Measurements from ENCODE around the gene UBXN6.

Gene UBXN6

DNA sequence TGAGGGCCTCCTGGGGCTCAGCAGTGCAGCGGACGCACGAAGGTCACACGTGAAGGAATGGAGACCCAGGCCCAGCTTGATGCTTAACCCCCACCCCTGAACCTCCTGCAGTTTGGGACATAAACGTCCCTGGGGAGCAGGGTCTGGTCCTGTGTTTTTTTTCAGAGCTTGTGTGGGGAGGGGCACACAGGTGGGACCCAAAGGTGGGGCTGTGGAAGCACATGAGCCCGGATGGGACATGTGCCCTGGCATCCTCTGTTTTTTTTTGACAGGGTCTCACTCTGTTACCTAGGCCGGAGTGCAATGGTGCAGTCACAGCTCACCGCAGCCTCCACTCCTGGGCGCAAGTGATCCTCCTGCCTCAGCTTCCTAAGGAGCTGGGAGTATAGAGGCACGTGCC, 20.5 kb downstream of the UBXN6 start:
- no peak for DNase-seq

DNA sequence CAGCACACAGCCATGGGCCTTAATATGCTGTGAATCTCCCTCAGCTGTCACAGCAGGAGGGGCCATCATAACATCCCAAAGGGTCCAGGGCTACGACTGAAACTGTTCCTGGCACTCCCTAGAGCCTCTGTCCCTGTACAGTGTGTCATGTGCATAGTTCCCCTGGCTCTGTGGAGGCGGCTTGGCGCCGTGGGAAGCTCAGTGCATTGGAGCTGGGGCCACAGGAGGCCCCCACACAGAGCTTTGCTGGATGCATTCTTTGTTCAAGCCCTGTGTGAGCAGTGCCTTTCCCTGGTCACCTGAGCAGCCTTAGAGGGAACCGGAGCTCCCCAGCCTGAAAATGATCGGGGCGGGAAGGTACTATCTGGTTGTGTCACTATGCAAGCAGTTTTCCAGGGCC, 21.4 kb downstream of the UBXN6 start:
- no peak for DNase-seq

DNA sequence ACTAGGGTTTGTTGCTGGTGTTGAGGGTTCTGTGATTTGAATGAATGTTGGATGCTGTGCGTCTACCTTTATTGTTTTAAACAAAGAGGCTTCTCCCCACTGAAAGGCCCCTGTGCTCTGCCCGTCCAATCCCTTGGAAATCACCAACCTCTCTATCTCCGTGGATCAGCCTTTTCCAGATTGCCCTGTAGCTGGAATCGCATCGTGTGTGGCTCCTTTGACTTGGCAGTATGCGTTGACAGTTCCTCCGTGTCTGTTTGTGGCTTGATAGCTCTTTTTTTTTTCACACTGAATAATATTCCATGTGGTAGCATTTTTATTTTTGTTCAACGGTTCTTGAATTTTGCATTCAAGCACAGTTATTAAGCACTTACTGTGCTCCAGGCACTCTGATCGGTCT, 23.2 kb downstream of the UBXN6 start:
- DNase-seq = no peak

DNA sequence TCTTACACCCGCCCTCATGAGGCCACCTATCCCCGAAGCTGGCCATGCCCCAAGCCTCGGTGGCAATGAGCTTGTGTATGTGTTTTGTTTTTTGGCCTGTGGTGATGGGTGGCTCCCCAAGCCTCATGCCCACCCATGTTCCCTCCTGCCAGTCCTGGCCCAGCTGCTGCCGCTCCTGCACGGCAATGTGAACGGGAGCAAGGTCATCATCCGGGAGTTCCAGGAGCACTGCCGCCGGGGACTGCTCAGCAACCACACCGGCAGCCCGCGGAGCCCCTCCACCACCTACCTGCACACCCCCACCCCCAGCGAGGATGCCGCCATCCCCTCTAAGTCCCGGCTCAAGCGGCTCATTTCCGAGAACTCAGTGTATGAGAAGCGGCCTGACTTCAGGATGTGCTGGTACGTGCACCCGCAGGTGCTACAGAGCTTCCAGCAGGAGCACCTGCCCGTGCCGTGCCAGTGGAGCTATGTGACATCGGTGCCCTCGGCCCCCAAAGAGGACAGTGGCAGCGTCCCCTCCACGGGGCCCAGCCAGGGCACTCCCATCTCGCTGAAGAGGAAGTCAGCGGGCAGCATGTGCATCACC, 24.6 kb downstream of the UBXN6 start:
- DNase-seq = no peak

DNA sequence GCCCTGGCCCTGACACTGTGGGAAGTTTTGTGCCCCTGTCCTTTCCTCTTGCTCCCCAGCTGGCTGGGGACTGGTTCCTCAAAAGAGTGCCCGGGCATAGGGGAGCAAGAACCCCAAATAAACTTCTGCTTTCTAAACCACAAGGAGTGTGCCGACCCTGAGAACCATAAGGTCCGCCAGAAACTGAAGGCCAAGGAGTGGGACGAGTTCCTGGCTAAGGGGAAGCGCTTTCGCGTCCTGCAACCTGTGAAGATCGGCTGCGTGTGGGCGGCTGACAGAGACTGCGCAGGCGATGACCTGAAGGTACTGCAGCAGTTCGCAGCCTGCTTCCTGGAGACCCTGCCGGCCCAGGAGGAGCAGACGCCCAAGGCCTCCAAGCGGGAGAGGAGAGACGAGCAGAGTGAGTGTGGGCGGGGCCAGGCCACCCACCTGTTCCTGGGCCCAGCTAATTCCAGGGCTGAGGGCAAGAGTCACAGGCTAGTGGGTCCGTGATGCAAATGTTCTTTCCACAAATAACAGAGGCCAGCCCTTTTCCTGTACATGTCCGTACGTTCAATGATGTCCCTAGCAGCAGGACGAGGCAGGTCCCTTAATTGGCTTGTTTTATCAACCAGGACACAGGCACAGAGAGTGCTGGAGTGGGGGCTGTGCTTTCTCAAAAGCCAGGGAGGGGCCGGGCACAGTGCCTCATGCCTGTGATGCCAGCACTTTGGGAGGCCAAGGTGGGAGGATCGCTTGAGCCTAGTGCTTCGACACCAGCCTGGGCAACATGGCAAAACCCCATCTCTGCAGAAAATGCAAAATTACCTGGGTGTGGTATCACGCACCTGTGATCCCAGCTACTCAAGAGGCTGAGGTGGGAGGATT, 25.6 kb downstream of the UBXN6 start:
- DNase-seq = no peak

DNA sequence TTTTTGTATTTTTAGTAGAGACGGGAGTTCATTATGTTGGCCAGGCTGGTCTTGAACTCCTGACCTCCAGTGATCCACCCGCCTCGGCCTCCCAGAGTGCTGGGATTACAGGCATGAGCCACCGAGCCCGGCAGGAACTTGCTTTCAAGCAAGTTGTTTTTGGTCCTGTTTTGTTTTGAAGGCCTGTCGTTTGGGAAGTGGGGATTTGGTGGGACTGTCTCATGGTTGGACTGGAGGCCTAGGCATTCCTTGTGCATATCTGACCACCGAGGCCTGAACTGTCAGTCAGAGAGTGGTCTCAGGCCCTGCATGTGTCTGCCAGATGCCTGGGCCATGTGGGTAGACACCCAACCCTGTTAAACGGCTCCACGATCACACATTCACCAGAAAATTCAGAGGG, 26.3 kb downstream of the UBXN6 start:
- no peak for DNase-seq

DNA sequence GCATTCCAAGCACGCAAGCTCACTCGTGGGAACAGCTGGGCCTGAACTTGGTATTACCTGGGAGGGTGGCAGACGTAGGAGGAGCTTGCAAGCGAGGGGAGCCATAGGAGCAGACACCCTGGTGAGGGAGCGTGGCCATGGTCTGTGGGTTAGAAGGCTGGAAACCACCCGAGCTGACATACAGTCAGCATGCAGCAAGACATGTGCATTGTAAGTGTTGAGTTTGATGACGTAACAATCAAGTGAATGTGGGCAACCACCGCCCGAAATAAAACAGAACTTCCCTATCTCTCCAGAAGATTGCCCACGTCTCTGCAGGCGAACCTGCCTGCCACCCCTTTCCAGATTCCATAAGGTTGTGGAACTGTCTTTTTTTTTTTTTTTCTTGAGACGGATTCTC, 26.8 kb downstream of the UBXN6 start:
- no peak for DNase-seq

DNA sequence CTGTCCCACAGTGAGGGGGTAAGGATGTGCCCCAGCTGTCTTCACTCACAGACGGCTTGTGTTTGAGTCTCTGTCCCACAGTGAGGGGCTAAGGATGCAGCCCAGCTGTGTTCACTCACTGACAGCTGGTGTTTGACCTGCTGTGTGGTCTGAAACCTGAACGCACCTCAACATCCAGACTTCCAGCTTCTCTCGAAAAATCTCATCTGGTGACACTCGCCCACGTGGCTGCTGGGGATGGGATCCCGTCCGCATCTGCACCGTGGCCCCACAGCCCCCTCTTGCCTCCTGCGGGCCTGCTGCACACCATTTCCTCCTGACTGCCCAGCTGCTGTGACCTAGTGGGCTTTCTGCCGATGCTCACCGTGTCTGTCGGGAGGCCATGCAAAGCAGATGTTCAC, 27.8 kb downstream of the UBXN6 start:
- DNase-seq = no peak

DNA sequence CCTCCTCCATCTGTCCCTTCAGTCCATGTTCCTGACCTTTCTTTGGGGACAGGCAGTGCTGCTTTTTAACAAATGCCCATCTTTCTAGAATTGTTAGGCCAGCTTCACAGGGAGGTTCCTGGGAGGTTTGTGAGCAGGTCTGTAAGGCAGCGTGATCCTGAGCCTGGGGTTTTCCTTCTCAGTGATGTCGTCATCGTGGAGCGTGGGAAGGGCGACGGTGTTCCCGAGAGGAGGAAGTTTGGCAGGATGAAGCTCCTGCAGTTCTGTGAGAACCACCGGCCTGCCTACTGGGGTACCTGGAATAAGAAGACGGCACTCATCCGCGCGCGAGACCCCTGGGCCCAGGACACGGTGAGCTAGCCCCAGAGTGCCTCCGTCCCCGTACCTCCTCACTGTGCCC, 28.3 kb downstream of the UBXN6 start:
- DNase-seq = no peak

DNA sequence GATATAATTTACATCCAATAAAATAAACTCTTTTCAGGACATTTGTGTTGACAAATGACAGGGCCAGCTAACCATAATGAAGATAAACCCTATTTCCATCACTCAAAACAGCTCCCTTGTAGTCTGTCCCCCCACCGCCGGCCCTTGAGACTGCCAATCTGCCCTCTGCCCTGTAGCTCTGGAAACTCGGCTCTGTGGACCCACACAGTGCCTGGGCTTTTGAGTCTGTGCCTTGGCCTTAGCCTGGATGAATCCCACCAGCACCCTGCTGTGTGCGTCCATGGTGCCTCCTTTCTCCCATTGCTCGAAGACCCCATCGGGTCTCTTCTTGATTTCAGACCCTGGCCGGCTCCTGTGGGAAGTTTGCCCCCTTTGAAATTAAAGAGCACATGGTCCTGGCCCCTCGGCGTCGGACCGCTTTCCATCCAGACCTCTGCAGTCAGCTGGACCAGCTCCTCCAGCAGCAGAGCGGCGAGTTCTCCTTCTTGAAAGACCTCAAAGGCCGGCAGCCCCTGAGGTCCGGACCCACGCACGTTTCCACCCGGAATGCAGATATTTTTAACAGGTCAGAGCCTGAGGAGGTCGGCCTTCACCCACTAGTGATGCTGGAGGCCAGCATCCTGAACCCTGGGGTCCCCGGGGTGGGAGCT, 29.1 kb downstream of the UBXN6 start:
- no peak for DNase-seq

DNA sequence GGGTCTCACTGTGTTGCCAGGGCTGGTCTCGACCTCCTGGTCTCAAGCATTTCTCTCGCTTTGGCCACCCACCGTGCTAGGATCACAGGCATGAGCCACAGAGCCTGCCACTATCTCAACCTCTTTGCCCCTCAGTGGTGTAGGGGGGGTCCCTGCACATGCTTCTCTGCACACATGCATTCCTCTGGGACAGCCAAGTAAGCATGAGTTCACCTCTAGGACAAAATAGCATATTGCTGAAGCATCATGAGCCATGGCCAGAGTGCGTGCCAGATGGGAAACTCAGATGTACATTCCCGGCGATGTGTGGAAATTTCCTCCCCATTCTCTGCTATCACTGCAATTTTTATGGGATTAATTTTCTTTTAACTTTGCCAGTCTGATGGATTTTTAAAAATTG, 32.1 kb downstream of the UBXN6 start:
- no peak for DNase-seq

DNA sequence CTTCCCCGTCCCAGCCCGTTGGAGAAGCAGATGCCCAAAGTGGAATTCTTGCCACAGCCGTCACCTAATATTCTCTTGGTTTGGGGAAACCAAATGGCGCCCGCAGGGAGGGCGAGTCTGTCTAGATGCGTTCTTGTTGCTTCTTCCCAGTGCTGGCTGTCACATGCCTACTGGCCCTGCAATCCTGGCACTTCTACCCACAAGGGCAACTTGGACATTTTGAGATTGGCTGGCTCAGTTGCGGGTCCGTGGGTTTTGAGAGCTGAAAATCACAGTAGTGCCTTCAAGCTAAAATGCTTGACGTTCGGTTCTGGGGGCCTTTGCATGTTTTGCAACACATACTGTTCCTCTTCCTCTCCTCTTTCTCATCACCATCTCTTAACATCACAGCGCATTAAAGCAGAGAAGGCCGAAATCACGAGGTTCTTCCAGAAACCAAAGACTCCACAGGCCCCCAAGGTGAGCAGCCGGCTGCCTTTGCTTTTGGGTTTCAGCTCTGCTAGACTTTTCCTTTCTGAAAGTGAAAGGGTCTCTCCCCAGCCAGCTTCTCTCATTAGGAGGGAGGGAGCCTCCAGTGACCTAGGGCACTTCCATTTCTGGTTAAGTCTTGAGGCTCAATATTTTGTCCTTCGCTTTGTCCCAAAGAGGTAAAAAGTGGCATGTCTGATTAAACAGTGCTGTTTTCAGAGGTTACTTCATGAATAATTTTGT, 34.0 kb downstream of the UBXN6 start:
- DNase-seq = no peak

DNA sequence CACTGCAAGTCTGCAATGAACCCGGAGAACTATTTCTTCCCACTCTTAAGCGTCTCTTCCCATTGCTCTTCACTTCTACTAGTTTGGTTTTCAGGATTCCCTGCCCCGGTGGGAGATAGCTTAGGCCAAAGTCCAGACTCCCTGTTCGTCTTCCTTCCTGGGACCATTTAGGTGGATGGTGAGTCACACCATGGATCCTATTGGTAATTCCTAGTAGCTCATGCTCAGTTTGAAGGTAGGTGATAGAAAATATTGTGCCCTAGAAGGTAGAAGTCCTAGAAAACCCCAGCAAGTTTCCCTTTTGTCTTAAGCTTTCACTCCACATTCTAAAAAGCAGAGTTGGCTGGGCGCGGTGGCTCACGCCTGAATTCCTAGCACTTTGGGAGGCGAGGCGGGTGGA, 41.3 kb downstream of the UBXN6 start:
- DNase-seq = no peak

DNA sequence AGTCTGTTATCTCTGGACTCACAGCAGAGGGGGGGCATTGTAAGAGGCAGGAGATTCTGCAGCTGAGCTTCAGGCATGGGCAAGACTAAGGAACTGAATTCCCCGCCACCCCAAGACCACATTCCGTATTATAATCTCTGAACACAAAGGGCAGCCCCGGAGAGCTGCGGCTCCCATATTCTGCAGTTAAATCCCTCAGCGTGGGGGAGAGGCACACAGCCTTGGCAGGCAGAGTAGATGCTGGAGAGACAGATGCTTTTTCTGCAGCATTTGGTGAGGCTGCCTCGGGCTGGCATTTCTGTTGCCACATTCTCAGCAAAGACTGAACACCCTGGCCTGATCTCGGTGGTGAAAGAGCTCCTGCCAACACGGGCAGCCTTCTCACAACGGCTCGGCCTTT, 42.2 kb downstream of the UBXN6 start:
- DNase-seq = no peak

DNA sequence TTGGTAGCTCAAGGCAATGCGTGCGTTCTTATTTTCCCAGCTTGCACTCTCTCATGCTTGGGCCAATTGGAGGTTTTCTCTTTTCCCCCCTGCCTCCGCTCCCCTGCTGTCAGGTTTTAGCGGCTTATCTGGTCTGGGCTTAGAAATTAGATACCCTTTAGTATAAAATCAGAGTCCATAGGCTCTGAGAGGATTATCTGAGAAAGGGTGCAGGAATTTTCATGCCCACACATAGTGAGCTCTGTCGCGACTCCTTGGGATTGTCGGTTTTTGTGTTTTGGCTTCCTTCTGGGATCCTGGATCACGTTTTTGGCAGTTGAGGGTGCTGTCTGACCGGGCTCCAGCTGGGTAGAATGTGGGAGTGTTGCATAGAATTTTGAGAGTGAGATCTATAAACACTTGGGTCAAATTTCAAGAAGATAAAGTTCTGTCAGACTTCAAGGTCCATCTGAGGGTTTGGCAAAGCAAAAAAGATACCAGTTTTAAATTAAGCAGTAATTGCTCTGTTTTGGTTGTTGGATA, 42.7 kb downstream of the UBXN6 start:
- DNase-seq = no peak

DNA sequence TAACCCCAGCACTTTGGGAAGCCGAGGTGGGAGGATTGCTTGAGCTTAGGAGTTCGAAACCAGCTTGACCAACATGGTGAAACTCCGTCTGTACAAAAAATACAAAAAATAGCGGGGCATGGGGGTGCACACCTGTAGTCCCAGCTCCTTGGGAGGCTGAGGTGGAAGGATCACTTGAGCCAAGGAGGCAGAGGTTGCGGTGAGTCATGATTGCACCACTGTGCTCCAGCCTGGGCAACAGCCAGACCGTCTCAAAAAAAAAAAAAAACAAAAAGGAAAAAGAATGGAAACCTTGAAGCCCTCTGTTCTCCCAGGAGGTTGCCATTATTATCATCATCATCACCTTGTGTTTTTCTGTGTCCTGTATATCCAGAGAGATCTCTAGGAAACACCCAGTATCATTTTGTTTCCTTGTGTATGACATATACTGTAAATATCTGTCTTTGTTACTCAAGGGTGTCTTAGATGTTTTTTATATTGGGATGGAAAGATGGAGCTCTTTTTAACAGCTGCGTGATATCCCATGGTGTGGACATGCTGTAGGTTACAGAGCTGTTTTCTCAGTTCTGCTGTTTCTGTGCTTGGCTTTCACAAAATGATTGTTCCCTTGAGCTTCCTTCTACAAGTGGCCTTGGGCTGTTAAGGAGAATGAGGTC, 43.3 kb downstream of the UBXN6 start:
- no peak for DNase-seq

DNA sequence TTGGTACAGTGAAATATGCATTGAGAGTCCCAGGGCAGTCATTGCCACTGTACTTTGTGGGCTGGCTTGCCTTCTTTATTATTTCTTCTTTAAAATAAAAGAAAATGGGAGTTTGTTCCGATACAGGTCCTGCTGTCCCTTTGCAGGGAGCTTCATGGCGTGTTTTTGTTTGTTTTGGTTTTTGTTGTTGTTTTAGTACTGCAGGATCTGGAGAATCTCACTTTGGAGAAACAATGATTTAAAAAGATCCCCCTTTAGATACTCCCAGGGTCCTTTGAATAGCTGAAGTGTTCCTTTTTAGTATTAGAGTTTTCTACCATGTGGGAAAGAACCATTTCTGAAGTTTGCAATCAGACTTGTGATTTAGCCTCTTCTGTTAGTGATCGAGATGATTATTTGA, 44.0 kb downstream of the UBXN6 start:
- DNase-seq = no peak

DNA sequence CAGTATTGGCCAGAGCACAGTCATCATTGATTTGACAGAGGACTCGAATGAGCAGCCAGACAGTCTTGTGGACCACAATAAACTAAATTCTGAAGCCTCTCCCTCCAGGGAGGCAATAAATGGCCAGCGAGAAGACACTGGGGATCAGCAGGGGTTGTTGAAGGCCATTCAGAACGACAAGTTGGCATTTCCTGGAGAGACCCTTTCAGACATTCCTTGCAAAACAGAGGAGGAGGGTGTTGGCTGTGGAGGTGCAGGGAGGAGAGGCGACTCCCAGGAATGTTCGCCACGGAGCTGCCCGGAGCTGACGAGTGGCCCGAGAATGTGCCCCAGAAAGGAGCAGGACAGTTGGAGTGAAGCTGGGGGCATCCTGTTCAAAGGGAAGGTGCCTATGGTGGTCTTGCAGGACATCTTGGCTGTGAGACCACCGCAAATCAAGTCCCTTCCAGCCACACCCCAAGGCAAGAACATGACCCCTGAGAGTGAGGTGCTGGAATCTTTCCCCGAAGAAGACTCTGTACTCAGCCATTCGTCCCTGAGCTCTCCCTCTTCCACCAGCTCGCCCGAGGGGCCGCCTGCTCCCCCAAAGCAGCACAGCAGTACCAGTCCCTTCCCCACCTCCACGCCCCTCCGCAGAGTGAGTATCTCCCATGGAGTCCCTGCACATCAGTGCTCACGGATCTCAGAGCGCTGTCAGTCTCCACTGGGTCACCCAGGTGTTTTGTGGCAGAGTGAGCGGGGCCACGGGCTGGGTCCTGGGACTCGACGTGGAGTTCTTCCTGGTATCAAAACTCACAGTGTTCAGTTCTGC, 48.3 kb downstream of the UBXN6 start:
- no peak for DNase-seq

DNA sequence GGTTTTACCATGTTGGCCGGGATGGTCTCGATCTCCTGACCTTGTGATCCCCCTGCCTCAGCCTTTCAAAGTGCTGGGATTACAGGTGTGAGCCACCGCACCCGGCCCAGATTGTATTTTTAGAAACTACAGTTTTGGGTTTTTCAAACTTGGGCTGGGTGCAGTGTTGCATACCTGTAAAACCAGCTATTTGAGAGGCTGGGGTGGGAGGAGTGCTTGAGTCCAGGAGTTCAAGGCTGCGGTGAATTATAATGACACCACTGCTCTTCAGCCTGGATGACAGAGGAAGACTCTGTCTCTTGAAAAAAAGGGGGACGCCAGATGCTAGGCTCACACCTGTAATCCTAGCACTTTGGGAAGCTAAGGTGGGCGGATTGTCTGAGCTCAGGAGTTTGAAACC, 51.0 kb downstream of the UBXN6 start:
- no peak for DNase-seq

DNA sequence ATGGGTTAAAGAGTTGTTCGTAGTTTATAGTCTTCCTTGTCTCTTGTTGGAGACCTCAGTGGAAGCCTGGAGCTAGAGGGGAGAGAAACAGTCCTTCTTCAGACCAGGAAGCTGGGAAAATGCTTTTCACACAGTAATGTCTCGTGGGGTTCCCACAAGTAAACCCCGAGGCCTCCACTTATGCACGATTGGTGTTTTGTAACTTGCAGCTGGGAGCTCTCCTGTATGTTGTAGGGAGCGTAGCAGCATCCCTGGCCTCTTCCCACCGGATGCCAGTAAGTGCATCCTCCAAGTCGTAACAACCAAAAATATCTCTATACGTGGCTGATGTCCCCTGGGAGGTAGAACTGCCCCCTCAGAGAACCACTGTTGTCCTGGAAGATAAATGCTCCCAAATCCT, 51.6 kb downstream of the UBXN6 start:
- DNase-seq = no peak

DNA sequence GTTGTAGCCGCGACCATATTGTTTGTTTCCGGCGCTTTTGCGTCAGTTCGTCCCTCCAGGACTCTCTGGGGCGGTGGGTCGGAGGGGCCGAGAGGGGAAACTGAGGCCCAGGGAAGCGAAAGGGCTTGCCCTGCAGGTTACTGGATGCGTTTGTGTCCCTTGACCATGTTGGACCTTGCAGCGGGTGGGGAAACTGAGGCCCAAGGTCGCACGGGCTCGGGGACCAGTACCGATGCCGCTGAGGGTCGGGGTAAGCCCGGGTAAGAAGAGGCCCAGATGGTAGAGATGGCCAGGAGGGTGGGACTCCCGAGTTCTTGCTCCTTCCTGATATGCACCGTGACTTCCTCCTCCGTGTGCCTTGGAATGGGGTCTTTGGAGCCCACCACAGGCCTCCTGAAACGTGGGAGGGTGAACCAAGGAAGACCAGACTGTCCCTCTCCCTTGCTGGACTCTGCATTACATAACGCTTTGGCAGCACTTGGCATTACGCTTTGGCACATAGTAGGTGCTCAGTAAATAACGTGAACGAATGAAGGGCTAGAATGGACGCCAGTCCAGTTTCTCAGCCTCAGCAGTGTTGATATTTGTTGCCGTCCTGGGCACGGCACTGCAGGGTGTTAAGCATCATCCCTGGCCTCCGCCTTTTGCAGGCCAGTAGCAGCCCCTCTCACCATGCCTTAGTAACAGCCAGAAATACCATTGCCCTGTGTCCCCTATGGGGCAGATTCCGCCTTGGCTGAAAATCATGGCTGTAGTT, 54.4 kb downstream of the UBXN6 start:
- no peak for DNase-seq

All from amniotic stem cell (primary cell).